ENCODE data around the gene AQR. TPM values are rescaled to one million over a fixed set of nuclear protein-coding genes. Genes with fewer than 3 reads are reported as not detected.

The AQR gene
- total RNA-seq, 1 experiment from 2014 or later = 54.4 TPM

GRCh38 chr15:34890424-34890823 is 79.1 kb downstream of the AQR start:
- no peaks in the 10 kb centered on the region for H3K27me3 Mint-ChIP-seq (ENCODE audit: low read depth)
- no peaks in the 10 kb centered on the region for H3K23me2 ChIP-seq (ENCODE audit: insufficient read length, low read depth, low read length, poor library complexity, severe bottlenecking)

More at GRCh38 chr15:34890424-34890823, 79.1 kb downstream of the AQR start:
- Histone ChIP-seq H3K4ac (ENCODE audit: low read depth, low read length) (no peak overlapping the region), H3K79me1 (ENCODE audit: insufficient read depth, low read depth, low read length, poor library complexity, severe bottlenecking) (no peaks in the 10 kb centered on the region), H4K8ac (replicated peaks; ENCODE audit: insufficient read length, low read depth, low read length) (no peak overlapping the region), H2AFZ (ENCODE audit: low read length) (no peak overlapping the region), H3K79me2 (ENCODE audit: insufficient read depth, low read length) (no peaks in the 10 kb centered on the region), H4K91ac (ENCODE audit: insufficient read length, low read depth, low read length) (no peak overlapping the region), H2BK15ac (ENCODE audit: low read depth, low read length) (no peak overlapping the region), H3K14ac (ENCODE audit: insufficient read depth, low read length) (no peak overlapping the region), H3K23ac (ENCODE audit: insufficient read length, low read depth, low read length) (no peak overlapping the region), H4K5ac (ENCODE audit: insufficient read length, low read depth, low read length) (no peak overlapping the region), H3K9ac (ENCODE audit: extremely low read depth, insufficient read length, low read length) (no peak overlapping the region), H2BK12ac (ENCODE audit: insufficient read length, low read depth, low read length) (no peak overlapping the region), H3T11ph (ENCODE audit: low read length) (no peak overlapping the region), H2BK20ac (ENCODE audit: low read depth, low read length, poor library complexity, severe bottlenecking) (no peak overlapping the region), H4K20me1 (ENCODE audit: control insufficient read depth, insufficient read depth, insufficient read length) (no peaks in the 10 kb centered on the region), H2BK5ac (ENCODE audit: insufficient read length, low read length) (no peak overlapping the region), H3K56ac (ENCODE audit: insufficient read length, low read depth, low read length) (no peak overlapping the region), H2BK120ac (ENCODE audit: low read depth, low read length, poor library complexity, severe bottlenecking) (no peak overlapping the region), H2AK5ac (ENCODE audit: insufficient read length, low read length) (no peak overlapping the region), H3K4me1 (ENCODE audit: insufficient read depth, low read length) (no peaks in the 10 kb centered on the region), H3K27ac (ENCODE audit: insufficient read length, low read depth, low read length) (no peak overlapping the region), H3K18ac (ENCODE audit: insufficient read length, low read depth, low read length) (no peak overlapping the region), H3K27me3 (ENCODE audit: insufficient read depth, low read length) (no peaks in the 10 kb centered on the region), H3K9me3 (ENCODE audit: control insufficient read depth, low read depth, low read length) (no peaks in the 10 kb centered on the region), H3K4me2 (ENCODE audit: insufficient read depth, insufficient read length, low read length) (no peak overlapping the region)
- Mint-ChIP-seq H3K9me3 (peaks cover 20 to 23% of the 10 kb centered on the region in 2 experiments), H3K4me1 (peaks cover 3 to 9% of the 10 kb centered on the region in 2 experiments; a peak in 2 of 4 replicates), H3K36me3 (ENCODE audit: insufficient read depth in 1 of 3, low read depth in 3 of 3) (peaks cover 47 to 75% (median 68%) of the 10 kb centered on the region in 3 experiments), H3K27ac (no peak overlapping the region), H3K4me3 (no peak overlapping the region)
- WGBS (ENCODE audit: extremely low coverage, insufficient read length, low lambda C conversion rate) = no CpG with 5 or more reads among the region's 2 CpGs
- TF ChIP-seq, protein P1, sequence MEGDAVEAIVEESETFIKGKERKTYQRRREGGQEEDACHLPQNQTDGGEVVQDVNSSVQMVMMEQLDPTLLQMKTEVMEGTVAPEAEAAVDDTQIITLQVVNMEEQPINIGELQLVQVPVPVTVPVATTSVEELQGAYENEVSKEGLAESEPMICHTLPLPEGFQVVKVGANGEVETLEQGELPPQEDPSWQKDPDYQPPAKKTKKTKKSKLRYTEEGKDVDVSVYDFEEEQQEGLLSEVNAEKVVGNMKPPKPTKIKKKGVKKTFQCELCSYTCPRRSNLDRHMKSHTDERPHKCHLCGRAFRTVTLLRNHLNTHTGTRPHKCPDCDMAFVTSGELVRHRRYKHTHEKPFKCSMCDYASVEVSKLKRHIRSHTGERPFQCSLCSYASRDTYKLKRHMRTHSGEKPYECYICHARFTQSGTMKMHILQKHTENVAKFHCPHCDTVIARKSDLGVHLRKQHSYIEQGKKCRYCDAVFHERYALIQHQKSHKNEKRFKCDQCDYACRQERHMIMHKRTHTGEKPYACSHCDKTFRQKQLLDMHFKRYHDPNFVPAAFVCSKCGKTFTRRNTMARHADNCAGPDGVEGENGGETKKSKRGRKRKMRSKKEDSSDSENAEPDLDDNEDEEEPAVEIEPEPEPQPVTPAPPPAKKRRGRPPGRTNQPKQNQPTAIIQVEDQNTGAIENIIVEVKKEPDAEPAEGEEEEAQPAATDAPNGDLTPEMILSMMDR (conservative IDR thresholded peaks at IDR 0.05) = no peak
- no peak for DNase-seq
